GM18907 (cell line): Measurements from ENCODE around the gene NR2E3.
"Not testable (repeated sequence)": the region's sequence is repeated elsewhere in the genome, so short reads cannot be mapped to it uniquely, and the experiment has no call there.

Experiments
- ATAC-seq: cut with Tn5 transposase; IDR thresholded peaks from one replicate; pipeline ENCODE4 v1.9.1; 2021; ENCODE audit warnings: mild to moderate bottlenecking, moderate library complexity; ENCODE audit not compliant: unreplicated experiment

Gene NR2E3

DNA sequence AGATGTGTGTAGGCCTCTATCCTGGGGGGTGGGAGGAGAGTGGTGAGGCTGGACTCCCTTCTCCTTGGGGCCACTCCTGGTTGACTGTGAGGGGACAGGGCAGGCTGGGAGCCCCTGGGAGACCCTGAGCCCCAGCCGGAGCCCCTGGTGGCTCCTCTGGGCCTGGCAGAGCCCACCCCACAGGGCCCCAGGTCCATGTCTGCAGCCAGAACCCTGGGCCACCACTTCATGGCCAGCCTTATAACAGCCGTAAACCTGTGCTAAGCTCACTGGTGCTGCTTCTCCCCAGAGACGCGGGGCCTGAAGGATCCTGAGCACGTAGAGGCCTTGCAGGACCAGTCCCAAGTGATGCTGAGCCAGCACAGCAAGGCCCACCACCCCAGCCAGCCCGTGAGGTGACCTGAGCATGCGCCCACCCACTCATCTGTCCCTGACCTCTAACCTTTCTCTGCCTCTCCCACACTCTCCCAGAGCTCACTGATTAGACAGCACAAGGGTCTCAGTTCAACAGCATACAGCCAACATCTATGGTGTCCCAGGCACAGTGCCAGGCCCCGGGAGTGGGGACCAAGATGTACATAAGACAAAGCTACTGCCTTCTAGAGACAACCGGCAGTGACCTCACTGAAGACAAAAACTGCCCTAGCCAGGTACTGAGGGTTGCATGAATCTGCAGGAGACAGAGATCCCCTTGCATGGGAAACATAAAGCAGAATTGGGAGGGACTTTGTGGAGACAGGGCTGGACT is 3.5 kb downstream of the NR2E3 start:
- no peak for ATAC-seq

- no peak for ATAC-seq
Observed at GRCh38 chr15:71815301-71815700, 4.9 kb downstream of the NR2E3 start.

DNA sequence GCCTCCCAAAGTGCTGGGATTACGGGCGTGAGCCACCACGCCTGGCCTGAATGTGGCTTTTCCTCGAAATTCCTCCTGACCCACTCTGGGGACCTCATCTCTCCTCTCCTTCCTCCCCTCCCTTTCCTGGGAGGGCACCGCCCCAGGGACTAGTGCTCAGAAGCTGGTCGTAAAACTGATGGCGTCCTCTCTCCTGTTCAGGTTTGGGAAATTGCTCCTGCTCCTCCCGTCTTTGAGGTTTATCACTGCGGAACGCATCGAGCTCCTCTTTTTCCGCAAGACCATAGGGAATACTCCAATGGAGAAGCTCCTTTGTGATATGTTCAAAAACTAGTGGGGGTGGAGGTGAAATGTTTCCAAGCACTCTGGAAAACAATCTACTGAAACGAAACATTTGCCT is 7.0 kb downstream of the NR2E3 start:
- ATAC-seq: no peak

DNA sequence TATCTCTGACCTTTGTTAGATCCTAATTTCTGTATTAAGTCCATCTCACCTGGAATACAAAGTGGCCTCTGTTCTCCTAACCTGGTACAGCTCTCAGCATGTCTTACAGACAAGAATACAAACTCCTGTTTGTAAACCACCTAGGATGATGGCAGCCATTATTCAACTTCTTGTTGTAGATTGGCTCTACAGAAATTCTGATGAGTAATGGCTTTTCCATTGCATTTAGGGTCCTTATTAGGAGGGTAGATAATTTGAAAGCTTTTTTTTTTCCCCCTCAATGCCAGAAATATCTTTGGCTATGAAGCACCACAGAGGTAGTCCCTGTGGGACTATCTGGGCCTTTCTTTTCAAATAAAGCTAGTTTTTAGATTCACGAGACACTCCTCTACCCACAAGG is 9.8 kb downstream of the NR2E3 start:
- no peak for ATAC-seq

DNA sequence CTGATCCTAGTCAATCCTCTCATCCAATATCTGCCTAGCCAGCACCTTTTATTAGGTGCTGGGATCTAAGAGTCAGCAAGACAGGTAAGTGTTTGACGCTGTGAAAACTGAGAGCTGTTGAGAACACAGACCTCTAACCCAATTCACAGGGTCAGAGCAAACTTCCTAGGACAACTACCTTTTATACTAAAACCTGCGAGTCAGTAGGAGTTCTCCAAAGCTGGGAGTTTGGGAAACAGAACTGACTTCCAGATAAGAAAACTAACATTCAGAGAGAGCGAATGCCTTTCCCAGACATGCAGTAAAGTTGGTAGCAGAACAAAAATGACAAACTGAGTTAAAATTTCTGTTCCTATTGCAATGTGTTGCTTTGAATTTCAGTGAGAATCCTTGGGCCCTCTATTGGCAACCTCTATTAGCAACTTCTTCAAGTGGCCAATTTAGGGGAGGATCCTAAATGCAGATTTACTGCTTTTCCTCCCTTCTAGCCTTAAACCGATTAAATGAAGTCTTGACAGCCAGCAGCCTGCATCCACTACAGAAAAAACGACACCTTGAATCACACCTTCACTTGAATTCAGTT is 11.3 kb downstream of the NR2E3 start:
- no peak for ATAC-seq

- no peak for ATAC-seq
Observed at GRCh38 chr15:71822890-71823630, 12.7 kb downstream of the NR2E3 start.

GRCh38 chr15:71823801-71824200 is 13.4 kb downstream of the NR2E3 start:
- ATAC-seq: no peak

DNA sequence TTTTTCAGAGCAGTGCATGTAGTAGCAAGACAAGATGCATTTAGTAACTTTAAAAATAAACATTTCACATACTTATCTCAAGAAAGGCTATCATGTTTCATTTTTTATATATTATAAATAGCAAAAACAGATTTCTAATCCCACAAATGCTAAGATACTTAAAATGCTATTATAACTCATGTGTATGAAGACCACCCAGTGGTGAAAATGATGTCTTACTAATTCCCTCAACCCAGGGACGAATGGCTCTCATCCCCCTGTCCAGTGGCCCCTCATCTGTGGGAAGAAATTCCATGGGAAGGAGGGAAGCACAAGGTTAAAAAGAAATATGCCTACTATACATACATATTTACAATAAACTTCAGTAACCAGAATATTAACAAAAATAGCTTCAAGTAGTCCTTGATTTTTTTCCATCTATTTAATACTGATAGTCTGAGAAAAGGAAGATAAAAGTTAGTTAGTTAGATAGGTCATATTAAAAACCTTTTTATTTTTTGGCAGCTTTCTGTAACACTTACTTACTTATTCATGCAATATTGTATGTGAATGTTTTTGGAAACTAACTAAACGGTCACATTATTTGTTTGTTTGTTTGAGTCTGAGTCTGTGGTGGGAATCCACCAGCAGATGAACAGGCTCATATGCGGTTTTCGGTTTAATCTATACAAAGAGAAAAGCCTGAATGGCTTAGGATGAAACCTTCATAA is 14.8 kb downstream of the NR2E3 start:
- no peak for ATAC-seq

GRCh38 chr15:71826196-71826595 is 15.8 kb downstream of the NR2E3 start:
- ATAC-seq: no peak

DNA sequence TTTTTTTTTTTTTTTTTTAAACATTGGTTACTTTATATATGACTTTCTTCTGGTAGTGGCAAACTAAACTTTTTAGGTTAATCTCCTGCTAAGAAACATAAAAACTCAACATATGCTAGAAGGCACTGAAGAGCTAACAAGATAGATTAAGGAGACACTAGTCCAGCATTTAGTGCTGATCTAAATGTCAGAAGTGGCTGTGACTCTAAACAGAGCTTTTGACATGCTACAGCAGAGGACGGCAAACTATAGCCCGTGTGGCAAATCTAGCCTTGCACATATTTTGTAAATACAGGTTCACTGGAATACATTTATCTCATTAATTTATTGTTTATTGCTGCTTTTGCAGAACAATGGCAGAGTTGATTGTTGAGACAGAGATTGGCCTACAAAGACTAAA is 20.6 kb downstream of the NR2E3 start:
- no peak for ATAC-seq

GRCh38 chr15:71841563-71841962 is 31.2 kb downstream of the NR2E3 start:
- no peak for ATAC-seq

DNA sequence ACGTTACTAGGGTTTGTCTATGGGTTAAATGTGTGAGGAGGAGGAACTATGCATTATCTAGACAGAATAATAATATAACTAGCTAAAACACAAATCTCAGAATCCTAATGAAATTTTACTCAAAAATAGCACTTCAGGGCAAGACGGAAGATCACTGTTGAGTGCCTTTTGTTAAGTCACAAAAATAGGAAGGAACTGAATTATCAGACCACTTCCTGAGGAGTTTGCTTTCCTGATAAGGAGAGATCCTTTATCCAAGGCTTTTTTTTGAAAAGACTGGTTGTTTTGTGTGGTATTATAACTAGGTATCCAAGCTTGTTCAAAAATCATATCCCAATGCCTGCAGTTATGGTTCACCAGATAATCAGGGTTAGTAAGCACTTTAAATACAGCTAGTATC is 34.6 kb downstream of the NR2E3 start:
- ATAC-seq: no peak

- no peak for ATAC-seq
Observed at GRCh38 chr15:71853543-71853942, 43.2 kb downstream of the NR2E3 start.

DNA sequence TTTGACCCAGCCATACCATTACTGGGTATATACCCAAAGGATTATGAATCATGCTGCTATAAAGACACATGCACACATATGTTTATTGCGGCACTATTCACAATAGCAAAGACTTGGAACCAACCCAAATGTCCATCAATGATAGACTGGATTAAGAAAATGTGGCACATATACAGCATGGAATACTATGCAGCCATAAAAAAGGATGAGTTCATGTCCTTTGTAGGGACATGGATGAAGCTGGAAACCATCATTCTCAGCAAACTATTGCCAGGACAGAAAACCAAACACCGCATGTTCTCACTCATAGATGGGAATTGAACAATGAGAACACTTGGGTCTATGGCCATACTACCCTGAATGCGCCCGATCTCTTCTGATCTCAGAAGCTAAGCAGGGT is 47.9 kb downstream of the NR2E3 start:
- ATAC-seq: not testable (repeated sequence)
